ENCODE measurements around the gene C4orf17.
A peak's percentile ranks its signal among the peaks of the same experiment; 100 is the strongest.

C4orf17 gene

GRCh38 chr4:99536271-99536670 lies 25.4 kb downstream of the C4orf17 start:
- no peak overlapping the region for H3K4me3 ChIP-seq (ENCODE audit: low read depth, low read length)
- TF ChIP-seq CTCF (IDR thresholded peaks at IDR 0.05; ENCODE audit: borderline replicate concordance, insufficient read depth, low read depth, low read length): no peak

- no peak overlapping the region for H3K4me3 ChIP-seq (ENCODE audit: low read depth, low read length)
- TF ChIP-seq CTCF (IDR thresholded peaks at IDR 0.05; ENCODE audit: borderline replicate concordance, insufficient read depth, low read depth, low read length): no peak
Measured at GRCh38 chr4:99536848-99537247, 26.0 kb downstream of the C4orf17 start.

GRCh38 chr4:99537674-99538073 lies 26.9 kb downstream of the C4orf17 start:
- TF ChIP-seq CTCF (IDR thresholded peaks at IDR 0.05; ENCODE audit: borderline replicate concordance, insufficient read depth, low read depth, low read length): no peak
- H3K4me3 ChIP-seq (ENCODE audit: low read depth, low read length): no peak overlapping the region

- TF ChIP-seq CTCF (IDR thresholded peaks at IDR 0.05; ENCODE audit: borderline replicate concordance, insufficient read depth, low read depth, low read length): no peak
- no peak overlapping the region for H3K4me3 ChIP-seq (ENCODE audit: low read depth, low read length)
Measured at GRCh38 chr4:99540277-99540939, 29.6 kb downstream of the C4orf17 start.

- no peak for TF ChIP-seq CTCF (IDR thresholded peaks at IDR 0.05; ENCODE audit: borderline replicate concordance, insufficient read depth, low read depth, low read length)
Measured at GRCh38 chr4:99552872-99553271, 42.1 kb downstream of the C4orf17 start.

GRCh38 chr4:99563310-99564186 lies 52.7 kb downstream of the C4orf17 start, which contains the start of gene TRMT10A:
TSS of gene TRMT10A (minus strand) at chr4:99564039. CDS start at chr4:99559338, 4,701 bp downstream.
- peak within 1 kb of the TSS; percentile 65 for H3K4me3 ChIP-seq (ENCODE audit: low read depth, low read length)
- TF ChIP-seq CTCF (IDR thresholded peaks at IDR 0.05; ENCODE audit: borderline replicate concordance, insufficient read depth, low read depth, low read length): peak; percentile 2; the same call in 1 of the 2 replicates

More at GRCh38 chr4:99552872-99553271, 42.1 kb downstream of the C4orf17 start:
- no peak overlapping the region for H3K4me3 ChIP-seq (ENCODE audit: low read depth, low read length)

Data from GM12875 (cell line).